NCI-H2227 (cell line): Measurements from ENCODE around the gene MNX1.

ENCODE experiments used
- DNase-seq: peaks from one replicate; lab custom pipeline; 2025; ENCODE audit not compliant: unreplicated experiment; lab: John Stamatoyannopoulos, UW

The MNX1 gene

GRCh38 chr7:157033483-157034473, 23.3 kb upstream of the MNX1 start:
- DNase-seq, result no peak

- no peak for DNase-seq
These were observed 22.4 kb upstream of the MNX1 start for GRCh38 chr7:157032644-157033482.

- DNase-seq, result no peak
These were observed 21.7 kb upstream of the MNX1 start for GRCh38 chr7:157032128-157032527.

- no peak for DNase-seq
These were observed 17.9 kb upstream of the MNX1 start for GRCh38 chr7:157028199-157028903.

- DNase-seq, result no peak
These were observed 17.2 kb upstream of the MNX1 start for GRCh38 chr7:157027568-157028198.

GRCh38 chr7:157024716-157025115, 14.3 kb upstream of the MNX1 start:
- DNase-seq, result no peak

GRCh38 chr7:157023589-157023905, 13.1 kb upstream of the MNX1 start:
- DNase-seq, result no peak

- DNase-seq, result no peak
These were observed 12.5 kb upstream of the MNX1 start for GRCh38 chr7:157022681-157023588.

- no peak for DNase-seq
These were observed 11.6 kb upstream of the MNX1 start for GRCh38 chr7:157021871-157022680.

- no peak for DNase-seq
These were observed 10.8 kb upstream of the MNX1 start for GRCh38 chr7:157021071-157021870.

GRCh38 chr7:157020514-157021070, 10.1 kb upstream of the MNX1 start:
- DNase-seq, result no peak

GRCh38 chr7:157019718-157020451, 9.4 kb upstream of the MNX1 start:
- no peak for DNase-seq

GRCh38 chr7:157018997-157019608, 8.6 kb upstream of the MNX1 start:
- DNase-seq, result no peak

- no peak for DNase-seq
These were observed 8.0 kb upstream of the MNX1 start for GRCh38 chr7:157018328-157018996.

GRCh38 chr7:157017603-157018327, 7.3 kb upstream of the MNX1 start:
- no peak for DNase-seq

GRCh38 chr7:157017149-157017548, 6.7 kb upstream of the MNX1 start:
- DNase-seq, result no peak
